GM21576 (cell line): ENCODE measurements around the gene CCNJL.
"Not testable (repeated sequence)": the region's sequence is repeated elsewhere in the genome, so short reads cannot be mapped to it uniquely, and the experiment has no call there.

Experiments
- ATAC-seq: cut with Tn5 transposase; IDR thresholded peaks from one replicate; pipeline ENCODE4 v1.9.1; 2021; ENCODE audit warnings: mild to moderate bottlenecking, moderate library complexity; ENCODE audit not compliant: unreplicated experiment

CCNJL gene

GRCh38 chr5:160334716-160335115 lies 22.4 kb upstream of the CCNJL start:
- not testable (repeated sequence) for ATAC-seq

GRCh38 chr5:160333721-160334120 lies 21.4 kb upstream of the CCNJL start:
- ATAC-seq: no peak

GRCh38 chr5:160330212-160330611 lies 17.8 kb upstream of the CCNJL start:
- no peak for ATAC-seq

- no peak for ATAC-seq
Measured at GRCh38 chr5:160327818-160328217, 15.5 kb upstream of the CCNJL start.

GRCh38 chr5:160326981-160327380 lies 14.6 kb upstream of the CCNJL start:
- ATAC-seq: no peak

DNA sequence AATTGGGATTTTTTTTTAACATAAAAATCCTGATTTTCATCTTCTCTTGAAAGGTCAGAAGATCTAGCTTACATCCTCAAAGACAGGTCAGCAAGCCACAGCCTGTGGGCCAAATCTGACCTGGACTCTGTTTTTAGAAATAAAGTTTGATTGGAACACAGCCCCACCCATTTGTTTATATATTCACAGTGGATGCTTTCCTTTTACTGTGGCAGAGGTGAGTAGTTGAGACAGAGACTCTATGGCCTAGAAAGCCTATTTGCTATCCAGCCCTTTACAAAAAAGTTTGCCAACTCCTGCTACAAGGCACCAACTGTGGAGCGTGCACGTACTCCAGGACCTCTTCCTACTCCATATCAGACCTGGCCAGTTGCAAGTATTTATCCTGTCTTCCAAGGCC lies 13.4 kb upstream of the CCNJL start:
- ATAC-seq: no peak

GRCh38 chr5:160324886-160325285 lies 12.5 kb upstream of the CCNJL start:
- ATAC-seq: no peak

GRCh38 chr5:160318409-160318808 lies 6.0 kb upstream of the CCNJL start:
- ATAC-seq: no peak

GRCh38 chr5:160317434-160317833 lies 5.1 kb upstream of the CCNJL start:
- ATAC-seq: no peak

GRCh38 chr5:160315968-160316367 lies 3.6 kb upstream of the CCNJL start:
- ATAC-seq: no peak

GRCh38 chr5:160312960-160313727 lies 780 bp upstream of the CCNJL start:
- no peak for ATAC-seq

GRCh38 chr5:160311491-160312133 lies 752 bp downstream of the CCNJL start:
- no peak for ATAC-seq

DNA sequence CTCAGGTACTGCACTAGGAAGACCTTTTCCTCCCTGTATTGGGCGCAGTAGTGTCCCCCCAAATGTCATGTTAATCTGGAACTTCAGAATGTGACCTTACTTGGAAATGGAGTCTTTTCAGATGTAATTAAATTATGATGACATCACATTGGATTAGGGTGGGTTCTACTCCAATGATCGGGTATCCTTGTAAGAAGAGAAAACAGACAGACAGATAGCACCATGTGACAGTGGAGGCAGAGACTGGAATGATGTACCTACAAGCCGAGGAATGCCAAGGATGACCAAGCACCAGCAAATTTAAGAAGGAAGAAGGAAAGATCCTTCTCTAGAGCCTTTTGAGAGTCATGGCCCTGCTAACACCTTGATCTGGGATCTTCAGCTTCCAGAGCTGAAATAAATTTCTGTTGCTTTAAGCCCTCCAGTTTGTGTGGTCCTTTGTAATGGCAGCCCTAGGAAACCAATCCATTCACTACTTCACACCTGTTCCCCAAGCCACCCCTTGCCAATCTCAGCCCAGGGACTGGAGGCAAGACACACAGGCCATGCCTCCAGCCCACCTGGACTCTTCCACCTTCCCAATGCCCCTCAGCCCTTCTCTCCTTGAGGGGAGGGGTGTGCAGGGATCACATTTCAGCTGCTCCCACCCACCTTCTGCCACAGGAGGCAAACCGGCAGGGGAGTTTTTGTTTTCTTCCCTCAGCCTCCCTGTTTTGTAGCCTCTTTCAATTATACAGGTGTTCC lies 1.6 kb downstream of the CCNJL start:
- ATAC-seq: no peak

DNA sequence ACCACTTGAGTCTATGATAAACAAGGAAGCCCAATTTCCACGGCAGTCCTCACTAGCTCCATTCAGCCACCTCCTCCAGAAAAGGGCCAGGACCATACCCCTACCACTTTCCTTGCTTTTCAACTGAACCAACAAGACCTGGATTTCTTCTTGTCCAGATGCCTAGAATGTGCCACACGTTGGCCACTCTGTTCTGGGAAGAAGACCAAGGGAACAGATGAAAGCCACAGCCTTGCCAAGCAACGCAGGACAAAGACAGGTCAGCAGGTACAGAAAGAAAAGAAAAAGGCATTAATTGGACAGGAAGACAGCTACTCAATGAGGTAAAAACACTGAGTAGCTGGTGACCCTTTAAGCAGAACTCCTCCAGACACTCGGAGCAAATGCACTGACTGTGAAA lies 2.2 kb downstream of the CCNJL start:
- no peak for ATAC-seq

GRCh38 chr5:160306696-160307095 lies 5.7 kb downstream of the CCNJL start:
- no peak for ATAC-seq

- no peak for ATAC-seq
Measured at GRCh38 chr5:160305319-160305718, 7.0 kb downstream of the CCNJL start.

GRCh38 chr5:160303690-160304089 lies 8.7 kb downstream of the CCNJL start:
- no peak for ATAC-seq

- ATAC-seq: no peak
Measured at GRCh38 chr5:160298189-160298588, 14.2 kb downstream of the CCNJL start.

DNA sequence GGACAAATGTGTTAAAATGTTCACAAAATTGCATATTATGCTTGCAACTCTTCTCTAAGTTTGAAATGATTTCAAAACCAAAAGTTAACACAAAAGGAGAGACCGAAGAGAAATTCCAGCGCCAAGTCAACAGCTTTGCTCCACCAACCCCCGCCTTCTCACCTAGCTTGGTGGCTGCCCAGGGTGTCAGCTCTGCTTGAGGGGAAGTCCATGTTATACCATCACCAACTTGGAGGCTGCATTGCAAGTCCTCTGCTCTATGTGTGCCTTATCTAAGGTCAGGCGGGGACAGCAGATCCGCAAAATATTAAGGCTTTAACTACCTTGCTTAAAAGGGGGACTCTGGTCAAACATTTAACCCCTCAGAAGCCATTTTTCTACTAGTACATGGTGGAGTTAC lies 14.6 kb downstream of the CCNJL start:
- ATAC-seq: no peak

DNA sequence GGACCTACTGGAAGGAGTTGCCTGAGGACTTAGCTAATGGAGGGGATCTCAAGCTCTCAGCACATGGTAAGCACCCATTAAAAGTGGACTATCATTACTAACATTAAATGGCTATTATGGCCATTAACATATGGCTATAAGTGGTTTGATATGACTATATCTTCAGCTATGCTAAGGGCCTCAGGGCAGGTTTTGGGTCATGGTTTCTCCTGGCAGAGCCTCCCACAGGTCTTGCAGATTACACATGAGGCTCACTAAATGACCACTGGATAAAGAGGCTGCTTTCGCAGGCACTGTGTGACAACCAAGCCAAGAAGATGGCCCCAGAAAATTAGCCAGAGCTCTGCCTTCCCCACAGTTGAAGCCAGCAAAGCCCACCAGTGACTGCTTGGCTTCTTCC lies 15.4 kb downstream of the CCNJL start:
- no peak for ATAC-seq

GRCh38 chr5:160296496-160296895 lies 15.9 kb downstream of the CCNJL start:
- no peak for ATAC-seq
